Measurements from ENCODE around the gene NXPE4.
"Not testable (repeated sequence)": the region's sequence is repeated elsewhere in the genome, so short reads cannot be mapped to it uniquely, and the experiment has no call there.

Gene NXPE4

DNA sequence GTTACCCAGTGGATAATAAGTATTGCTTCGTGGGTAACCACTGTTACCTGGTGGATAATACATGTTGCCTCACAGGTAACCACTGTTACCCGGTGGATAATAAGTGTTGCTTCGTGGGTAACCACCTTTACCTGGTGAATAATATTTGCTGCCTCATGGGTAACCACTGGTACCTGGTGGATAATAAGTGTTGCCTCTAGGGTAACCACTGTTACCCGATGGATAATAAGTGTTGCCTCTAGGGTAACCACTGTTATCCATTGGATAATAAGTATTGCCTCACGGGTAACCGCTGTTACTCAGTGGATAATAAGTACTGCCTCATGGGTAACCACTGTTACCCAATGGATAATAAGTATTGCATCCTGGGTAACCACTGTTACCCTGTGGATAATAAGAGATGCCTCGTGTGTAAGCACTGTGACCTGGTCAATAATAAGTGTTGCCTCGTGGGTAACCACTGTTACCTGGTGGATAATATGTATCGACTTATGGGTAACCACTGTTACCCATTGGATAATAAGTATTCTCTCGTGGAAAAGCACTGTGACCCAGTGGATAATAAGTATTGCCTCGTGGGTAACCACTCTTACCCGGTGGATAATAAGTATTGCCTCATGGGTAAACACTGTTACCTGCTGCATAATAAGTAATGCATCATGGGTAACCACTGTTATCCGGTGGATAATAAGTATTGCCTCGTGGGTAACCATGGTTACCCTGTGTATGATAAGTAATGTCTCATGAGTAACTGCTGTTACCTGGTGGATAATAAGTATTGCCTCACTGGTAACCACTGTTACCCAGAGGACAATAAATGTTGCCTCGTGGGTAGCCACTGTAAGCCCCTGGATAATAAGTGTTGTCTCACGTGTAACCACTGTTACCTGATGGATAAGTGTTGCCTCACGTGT lies 20.1 kb upstream of the NXPE4 start:
- DNase-seq (ENCODE audit: low spot score) = no peak
- TF ChIP-seq, protein P1, sequence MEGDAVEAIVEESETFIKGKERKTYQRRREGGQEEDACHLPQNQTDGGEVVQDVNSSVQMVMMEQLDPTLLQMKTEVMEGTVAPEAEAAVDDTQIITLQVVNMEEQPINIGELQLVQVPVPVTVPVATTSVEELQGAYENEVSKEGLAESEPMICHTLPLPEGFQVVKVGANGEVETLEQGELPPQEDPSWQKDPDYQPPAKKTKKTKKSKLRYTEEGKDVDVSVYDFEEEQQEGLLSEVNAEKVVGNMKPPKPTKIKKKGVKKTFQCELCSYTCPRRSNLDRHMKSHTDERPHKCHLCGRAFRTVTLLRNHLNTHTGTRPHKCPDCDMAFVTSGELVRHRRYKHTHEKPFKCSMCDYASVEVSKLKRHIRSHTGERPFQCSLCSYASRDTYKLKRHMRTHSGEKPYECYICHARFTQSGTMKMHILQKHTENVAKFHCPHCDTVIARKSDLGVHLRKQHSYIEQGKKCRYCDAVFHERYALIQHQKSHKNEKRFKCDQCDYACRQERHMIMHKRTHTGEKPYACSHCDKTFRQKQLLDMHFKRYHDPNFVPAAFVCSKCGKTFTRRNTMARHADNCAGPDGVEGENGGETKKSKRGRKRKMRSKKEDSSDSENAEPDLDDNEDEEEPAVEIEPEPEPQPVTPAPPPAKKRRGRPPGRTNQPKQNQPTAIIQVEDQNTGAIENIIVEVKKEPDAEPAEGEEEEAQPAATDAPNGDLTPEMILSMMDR (IDR thresholded peaks at IDR 0.05; ENCODE audit: borderline replicate concordance, control extremely low read depth, extremely low read depth, insufficient read depth, missing control alignments) = no peak
- in situ Hi-C loops (cut with MboI; ENCODE audit: low sequenced_read_pairs, unreplicated experiment) = no loop called here

- TF ChIP-seq, protein P1 (IDR thresholded peaks at IDR 0.05; ENCODE audit: borderline replicate concordance, control extremely low read depth, extremely low read depth, insufficient read depth, missing control alignments) = no peak
- no peak for DNase-seq (ENCODE audit: low spot score)
- in situ Hi-C loops (cut with MboI; ENCODE audit: low sequenced_read_pairs, unreplicated experiment) = no loop called here
These were observed 18.6 kb upstream of the NXPE4 start for GRCh38 chr11:114614127-114614720.

- in situ Hi-C loops (cut with MboI; ENCODE audit: low sequenced_read_pairs, unreplicated experiment); DNase-seq (ENCODE audit: low spot score): not testable (repeated sequence)
These were observed 17.5 kb upstream of the NXPE4 start for GRCh38 chr11:114613094-114613493.

GRCh38 chr11:114612686-114613085 lies 17.1 kb upstream of the NXPE4 start:
- no peak for DNase-seq (ENCODE audit: low spot score)
- in situ Hi-C loops (cut with MboI; ENCODE audit: low sequenced_read_pairs, unreplicated experiment) = no loop called here
- TF ChIP-seq, protein P1 (IDR thresholded peaks at IDR 0.05; ENCODE audit: borderline replicate concordance, control extremely low read depth, extremely low read depth, insufficient read depth, missing control alignments) = no peak

DNA sequence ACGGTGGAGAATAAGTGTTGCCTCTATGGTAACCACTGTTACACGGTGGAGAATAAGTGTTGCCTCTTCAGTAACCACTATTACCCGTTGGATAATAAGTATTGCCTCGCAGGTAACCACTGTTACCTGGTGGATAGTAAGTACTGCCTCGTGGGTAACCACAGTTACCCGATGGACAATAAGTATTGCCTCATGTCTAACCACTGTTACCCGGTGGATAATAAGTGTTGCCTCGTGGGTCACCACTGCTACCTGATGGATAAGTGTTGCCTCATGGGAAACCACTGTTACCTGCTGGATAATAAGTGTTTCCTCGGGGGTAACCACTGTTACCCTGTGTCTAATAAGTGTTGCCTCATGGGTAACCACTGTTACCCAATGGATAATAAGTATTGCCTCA lies 16.6 kb upstream of the NXPE4 start:
- in situ Hi-C loops (cut with MboI; ENCODE audit: low sequenced_read_pairs, unreplicated experiment); DNase-seq (ENCODE audit: low spot score): not testable (repeated sequence)

DNA sequence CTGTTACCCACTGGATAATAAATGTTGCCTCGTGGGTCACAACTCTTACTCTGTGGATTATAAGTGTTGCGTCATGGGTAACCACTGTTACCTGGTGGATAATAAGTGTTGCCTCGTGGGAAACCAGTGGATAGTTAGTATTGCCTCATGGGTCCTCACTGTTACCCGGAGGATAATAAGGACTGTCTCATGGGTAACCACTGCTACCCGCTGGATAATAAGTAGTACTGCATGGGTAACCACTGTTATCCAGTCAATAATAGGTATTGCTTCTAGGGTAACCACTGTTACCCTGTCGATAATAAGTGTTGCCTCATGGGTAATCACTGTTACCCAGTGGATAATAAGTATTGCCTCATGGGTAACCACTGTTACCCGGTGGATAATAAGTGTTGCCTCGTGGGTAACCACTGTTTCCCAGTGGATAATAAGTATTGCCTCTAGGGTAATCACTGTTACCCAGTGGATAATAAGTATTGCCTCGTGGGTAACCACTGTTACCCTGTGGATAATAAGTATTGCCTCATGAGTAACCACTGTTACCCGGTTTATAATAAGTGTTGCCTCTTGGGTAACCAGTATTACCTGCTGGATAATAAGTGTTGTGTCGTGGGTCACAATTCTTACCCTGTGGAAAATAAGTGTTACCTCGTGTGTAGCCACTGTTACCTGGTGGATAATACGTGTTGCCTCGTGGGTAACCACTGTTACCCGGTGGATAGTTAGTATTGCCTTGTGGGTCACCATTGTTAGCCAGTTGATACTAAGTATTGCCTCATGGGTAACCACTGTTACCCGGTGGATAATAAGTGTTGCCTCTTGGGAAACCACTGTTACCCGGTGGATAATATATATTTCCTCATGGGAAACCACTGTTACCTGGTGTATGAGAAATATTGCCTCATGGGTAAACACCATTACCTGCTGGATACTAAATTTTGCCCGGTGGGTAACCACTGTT lies 15.7 kb upstream of the NXPE4 start:
- in situ Hi-C loops (cut with MboI; ENCODE audit: low sequenced_read_pairs, unreplicated experiment) = no loop called here
- TF ChIP-seq, protein P1 (IDR thresholded peaks at IDR 0.05; ENCODE audit: borderline replicate concordance, control extremely low read depth, extremely low read depth, insufficient read depth, missing control alignments) = no peak
- no peak for DNase-seq (ENCODE audit: low spot score)

DNA sequence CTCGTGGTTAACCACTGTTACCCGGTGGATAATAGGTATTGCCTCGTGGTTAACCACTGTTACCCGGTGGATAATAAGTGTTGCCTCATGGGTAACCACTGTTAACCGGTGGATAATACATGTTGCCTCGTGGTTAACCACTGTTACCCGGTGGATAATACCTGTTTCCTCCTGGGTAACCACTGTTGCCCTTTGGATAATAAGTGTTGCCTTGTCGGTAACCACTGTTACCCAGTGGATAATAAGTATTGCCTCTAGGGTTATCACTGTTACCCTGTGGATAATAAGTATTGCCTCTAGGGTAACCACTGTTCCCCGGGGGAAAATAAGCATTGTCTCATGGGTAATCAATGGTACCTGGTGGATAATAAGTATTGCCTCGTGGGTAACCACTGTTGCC lies 15.0 kb upstream of the NXPE4 start:
- no peak for DNase-seq (ENCODE audit: low spot score)
- in situ Hi-C loops (cut with MboI; ENCODE audit: low sequenced_read_pairs, unreplicated experiment) = no loop called here
- TF ChIP-seq, protein P1 (IDR thresholded peaks at IDR 0.05; ENCODE audit: borderline replicate concordance, control extremely low read depth, extremely low read depth, insufficient read depth, missing control alignments) = no peak

Data from GM13976 (cell line).